ENCODE measurements around the gene FADD.
"Not testable (repeated sequence)": the region's sequence is repeated elsewhere in the genome, so short reads cannot be mapped to it uniquely, and the experiment has no call there.

FADD gene

DNA sequence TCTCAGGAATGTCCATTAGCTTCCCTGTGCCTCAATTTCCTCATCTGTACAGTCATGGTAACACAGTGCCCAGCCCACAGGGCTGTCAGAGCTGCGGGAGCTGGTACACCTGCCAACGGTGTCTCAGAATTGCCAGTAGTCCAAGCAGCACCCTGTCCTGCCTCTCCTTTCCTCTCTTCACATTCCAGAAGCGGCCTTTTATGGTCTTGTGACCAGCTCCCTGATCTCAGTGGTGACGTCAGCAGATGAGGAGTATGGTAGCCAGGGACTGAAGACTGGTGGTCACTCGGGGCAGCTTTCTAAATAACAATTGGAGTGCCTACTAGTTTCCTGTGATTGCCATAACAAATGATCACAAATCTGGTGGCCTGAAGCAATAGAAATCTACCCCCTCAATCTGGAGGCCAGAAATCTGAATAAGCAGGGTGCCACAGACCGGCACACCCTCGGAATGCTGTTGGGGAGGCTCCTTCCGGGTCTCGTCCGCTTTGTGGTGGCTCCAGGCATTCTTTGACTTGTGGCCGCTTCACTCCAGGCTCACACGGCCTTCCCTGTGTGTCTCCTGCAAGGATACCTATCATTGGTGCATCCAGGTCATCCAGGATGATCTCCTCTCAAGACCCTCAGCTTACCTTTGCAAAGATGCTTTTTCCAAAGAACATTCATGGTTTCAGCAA, 2.1 kb downstream of the FADD start:
- DNase-seq, result no peak

DNA sequence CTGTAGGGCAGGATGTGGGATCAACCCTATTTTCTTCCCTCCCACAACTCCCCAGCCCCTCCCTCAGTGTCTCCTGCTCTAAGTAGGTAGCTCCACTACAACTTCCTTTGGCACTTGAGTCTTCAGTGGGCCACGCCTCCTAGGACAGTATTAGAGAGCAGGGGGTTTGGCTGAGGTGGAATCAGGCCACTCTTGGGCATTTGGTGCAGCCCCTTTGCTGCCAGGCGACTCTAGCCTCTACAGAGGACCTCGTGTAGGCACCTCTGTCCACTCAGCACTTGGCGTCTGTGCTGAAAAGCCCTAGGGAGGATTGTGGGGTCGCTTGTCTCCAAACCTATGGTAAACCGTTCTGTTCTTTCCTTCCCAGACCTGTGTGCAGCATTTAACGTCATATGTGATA, 2.7 kb downstream of the FADD start:
- DNase-seq, result no peak

DNA sequence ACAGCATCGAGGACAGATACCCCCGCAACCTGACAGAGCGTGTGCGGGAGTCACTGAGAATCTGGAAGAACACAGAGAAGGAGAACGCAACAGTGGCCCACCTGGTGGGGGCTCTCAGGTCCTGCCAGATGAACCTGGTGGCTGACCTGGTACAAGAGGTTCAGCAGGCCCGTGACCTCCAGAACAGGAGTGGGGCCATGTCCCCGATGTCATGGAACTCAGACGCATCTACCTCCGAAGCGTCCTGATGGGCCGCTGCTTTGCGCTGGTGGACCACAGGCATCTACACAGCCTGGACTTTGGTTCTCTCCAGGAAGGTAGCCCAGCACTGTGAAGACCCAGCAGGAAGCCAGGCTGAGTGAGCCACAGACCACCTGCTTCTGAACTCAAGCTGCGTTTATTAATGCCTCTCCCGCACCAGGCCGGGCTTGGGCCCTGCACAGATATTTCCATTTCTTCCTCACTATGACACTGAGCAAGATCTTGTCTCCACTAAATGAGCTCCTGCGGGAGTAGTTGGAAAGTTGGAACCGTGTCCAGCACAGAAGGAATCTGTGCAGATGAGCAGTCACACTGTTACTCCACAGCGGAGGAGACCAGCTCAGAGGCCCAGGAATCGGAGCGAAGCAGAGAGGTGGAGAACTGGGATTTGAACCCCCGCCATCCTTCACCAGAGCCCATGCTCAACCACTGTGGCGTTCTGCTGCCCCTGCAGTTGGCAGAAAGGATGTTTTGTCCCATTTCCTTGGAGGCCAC, 3.3 kb downstream of the FADD start:
- no peak for DNase-seq

DNA sequence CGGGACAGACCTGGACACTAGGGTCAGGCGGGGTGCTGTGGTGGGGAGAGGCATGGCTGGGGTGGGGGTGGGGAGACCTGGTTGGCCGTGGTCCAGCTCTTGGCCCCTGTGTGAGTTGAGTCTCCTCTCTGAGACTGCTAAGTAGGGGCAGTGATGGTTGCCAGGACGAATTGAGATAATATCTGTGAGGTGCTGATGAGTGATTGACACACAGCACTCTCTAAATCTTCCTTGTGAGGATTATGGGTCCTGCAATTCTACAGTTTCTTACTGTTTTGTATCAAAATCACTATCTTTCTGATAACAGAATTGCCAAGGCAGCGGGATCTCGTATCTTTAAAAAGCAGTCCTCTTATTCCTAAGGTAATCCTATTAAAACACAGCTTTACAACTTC, 3.9 kb downstream of the FADD start:
- DNase-seq, result no peak

DNA sequence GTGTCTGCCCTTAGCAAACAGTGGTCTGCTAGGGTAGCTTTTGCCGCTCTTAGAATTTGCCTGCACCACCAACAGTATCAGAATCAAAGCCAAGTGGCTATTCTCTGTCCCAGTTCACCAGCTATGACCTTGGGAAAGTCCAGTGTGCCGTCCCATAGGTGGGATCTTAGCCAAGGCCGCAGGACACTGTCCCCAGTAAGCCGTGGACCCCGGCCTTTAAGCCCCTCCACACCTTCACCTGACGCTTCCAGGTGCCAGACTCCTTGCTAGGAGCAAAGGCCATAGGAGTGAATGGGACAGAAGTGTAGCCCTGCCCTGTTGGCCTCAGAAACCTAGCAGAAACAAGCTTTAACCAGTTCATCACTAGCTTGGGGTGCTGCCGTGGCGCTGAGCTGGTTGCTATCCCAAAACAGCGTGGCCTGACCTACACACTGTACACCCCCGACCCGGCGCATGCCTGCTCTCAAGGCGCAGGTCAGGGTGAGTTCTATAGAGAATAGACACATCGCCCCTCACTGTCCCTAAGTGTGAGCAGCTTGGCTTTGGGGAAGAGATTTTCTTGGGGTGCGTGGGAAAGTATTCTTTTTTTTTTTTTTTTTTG, 4.5 kb downstream of the FADD start:
- DNase-seq, result no peak

DNA sequence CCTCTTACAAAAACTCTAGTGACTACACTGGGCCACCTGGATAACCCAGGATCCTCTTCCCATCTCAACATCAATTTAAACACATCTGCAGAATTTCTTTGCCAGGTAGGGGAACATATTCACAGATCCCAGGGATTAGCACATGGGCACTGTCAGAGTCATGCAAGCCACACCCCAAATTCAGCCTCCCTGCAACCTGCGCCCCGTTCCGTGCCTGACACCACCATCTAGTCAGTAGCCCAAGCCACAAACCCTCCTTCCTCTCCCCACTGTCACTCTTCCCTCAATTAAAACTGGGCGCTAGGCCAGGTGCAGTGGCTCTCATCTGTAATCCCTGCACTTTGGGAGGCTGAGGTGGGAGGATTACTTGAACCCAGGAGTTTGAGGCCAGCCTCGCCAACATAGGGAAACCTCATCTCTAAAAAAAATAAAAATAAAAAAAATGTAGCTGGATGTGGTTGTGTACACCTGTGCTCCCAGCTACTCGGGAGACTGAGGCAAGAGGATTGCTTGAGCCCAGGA, 6.4 kb downstream of the FADD start:
- DNase-seq, result no peak

DNA sequence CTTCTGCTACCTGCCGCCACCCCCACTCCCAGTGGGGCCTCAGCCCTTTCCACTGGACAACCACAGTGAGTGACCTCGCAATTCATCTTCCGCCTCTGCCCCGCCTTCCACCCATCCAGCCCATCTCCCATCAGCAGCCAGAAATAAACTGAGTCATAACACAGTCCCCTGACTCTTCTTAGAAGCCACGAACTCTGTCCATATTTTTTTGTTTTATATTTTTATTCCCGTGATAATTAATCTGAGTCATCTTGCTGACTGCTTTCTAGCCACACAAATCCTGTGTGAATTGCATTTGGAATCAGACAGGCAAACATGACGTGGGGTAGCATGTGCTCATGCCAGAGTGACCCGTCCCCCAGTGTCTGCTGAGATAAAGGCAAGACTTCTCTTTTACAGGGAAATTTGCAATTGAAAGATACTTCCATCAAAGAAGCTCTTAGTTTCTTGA, 7.0 kb downstream of the FADD start:
- DNase-seq, result no peak

DNA sequence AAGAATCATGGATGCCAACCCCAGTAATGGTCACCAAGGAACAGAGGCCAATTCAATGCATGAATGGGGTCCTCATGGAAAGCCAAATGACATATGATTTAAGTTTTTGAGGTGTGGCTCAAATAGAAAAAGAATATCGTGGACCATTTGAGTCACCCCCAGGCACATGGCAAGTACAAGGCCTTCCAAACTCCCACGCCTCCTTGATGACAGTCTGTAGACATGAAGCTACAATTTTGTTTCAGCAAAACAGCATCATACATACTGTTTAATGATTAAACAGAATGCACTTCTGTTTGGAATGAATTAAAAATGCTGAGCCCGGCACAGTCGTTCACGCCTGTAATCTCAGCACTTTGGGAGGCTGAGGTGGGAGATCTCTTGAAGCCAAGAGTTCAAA, 7.4 kb downstream of the FADD start:
- no peak for DNase-seq

DNA sequence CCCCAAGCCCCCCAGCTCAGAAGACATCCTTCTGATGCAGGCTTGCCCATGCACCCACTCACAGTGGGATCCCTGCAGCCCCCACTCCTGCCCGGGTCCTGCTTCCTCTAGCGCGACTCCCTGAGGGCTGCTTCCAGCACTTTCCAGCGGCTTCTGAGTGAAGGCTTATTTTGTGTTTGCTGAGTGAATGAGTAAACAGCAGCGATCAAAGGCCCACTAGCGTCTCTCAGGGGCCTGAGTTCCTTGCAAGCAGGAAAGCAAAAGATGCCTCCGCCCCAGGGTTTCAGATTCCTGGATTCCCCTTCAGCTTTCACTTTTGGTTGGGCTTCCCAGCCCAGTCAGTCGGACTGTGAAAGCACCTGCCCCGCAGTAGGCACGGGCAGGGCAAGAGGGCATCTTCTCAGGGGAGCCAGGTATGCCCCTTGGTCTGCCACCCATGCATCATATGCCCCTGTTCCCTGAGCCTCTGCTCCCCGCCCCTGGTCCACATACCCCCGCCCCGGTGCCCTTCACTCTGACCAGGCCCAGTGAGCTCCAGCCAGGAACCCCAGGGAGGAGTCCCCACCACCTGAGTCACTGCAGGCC, 9.2 kb downstream of the FADD start:
- DNase-seq, result no peak

DNA sequence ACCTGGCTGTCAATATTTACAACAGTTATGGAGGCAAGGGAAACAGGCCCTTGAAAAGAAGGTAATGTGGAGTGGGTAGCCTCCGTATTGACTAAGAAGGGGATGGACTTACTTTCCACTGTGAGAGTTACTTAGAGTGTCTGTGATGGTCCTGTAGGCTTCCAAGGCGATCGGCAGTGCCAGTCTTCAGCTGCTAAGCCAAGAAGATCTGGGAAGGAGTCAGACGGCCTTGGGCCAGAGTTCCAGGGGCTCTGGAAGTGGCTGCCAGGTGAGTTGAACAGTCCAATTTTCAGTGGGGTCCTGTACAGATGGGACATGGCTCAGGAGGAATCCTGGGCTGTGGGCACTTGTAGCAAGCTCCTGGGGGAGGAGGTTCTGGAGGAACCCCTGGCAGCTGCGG, 14.3 kb downstream of the FADD start:
- DNase-seq, result not testable (repeated sequence)

DNA sequence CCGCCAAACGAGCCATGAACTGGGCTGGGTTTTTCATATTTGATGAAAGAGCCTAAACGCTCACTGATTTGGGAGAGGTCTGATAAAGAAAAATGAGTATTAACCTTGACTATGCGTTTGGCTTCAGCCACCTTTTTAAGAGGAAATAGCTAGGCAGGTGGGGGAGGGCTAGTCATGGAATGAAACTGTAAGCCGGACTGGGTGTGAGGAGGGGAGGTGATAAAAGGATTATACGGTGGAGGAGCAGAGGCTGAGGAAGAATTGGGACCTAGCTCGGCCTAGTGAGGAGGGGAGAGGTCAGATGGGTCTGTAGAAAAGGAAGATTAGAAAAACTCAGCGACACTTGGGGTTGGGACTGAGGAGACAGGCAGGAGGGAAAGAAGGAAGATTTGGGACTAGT, 15.0 kb downstream of the FADD start:
- DNase-seq, result not testable (repeated sequence)

DNA sequence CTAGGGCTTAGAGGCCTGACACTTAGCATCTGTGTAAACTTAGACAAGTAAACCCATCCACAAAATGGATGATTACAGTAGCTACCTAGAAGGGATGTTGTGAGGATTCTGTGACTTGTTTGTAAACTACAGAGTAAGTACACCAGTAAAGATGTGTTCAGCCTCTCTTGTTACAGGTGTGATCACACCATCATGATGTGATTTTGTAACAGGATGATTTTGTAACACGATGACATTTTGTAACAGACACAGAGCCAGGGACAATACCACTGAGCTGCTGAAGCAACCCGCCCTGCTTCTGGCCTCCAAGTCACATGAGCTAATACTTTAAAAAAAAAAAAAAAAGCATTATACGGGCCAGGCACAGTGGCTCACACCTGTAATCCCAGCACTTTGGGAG, 17.0 kb downstream of the FADD start:
- peak; percentile 25 for DNase-seq

DNA sequence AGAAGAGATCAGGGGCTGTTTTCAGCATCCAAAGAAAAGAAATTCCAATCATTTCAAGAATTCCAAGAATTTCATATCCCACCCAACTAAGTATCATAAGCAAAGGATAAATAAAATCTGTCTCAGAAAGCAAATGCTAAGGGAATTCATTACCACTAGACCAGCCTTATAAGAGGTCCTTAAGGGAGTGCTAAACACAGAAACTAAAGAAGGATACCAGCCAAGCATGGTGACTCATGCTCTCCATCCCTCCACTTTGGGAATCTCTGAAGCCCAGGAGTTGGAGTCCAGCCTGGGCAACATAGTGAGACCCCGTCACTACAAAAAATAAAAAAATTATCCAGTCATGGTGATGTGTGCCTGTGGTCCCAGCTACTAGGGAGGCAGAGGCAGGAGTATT, 17.8 kb downstream of the FADD start:
- DNase-seq, result no peak

DNA sequence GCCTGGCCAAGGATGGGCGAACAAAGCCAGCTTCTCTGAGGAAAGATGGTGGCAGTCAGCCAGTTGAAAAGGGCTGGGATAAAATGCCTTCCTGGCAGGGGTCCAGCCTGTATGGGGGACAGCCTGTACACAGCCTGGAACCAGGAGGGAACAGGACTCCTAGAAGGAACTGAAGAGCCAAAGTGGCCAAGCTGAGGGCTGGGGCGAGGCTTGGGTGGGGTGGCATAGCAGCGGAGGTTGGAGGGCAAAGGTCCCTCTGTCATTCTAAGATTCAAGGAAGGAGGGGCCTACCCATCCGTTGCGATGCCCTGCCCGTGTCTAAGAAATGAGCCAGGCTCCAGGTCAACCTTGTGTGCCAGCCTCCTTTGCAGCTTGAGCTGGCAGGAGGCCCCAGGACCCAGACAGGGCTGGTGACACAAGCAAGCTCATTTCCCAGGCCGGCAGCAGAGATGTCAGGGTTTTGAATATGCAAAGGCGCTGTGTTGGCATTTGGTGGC, 22.6 kb downstream of the FADD start:
- DNase-seq, result no peak

DNA sequence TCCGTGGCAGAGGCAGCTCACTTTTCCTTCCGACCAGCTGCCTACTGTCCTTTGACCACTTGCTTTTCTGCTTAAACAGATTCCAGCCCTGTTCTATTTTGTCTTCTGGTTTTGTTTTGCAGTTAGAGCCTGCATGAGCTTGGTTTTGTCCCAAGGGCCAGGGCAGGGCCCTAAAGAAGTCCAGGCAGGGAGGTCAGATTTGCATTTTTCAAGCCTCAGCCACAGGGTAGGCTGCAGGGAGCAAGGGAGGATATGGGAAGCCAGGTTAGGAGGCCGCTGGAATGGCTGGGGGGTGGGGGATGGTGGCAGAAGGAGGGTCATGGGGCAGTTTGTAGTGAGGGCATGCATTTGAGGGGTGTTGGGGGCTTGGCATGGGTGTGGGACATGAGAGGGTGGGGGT, 23.1 kb downstream of the FADD start:
- DNase-seq, result no peak

DNA sequence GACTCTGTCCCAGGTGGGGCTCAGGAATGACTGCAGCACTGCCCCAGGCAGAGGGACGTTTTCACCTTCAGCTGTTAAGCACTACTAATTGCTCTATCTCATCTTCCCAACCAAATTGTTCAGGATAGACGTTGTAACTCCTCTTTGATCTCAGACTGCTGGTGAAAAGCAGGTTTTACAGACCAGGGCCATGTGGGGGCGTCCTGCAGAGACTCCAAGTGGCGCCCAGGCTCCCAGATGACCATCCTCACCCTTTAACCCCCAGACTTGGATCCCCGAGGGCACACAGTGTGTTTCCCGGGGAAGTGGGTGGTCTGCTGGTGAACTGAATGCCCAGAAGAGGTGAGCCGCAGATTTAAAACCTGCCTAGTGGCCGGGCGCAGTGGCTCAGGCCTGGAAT, 23.9 kb downstream of the FADD start:
- peak; percentile 44 for DNase-seq

DNA sequence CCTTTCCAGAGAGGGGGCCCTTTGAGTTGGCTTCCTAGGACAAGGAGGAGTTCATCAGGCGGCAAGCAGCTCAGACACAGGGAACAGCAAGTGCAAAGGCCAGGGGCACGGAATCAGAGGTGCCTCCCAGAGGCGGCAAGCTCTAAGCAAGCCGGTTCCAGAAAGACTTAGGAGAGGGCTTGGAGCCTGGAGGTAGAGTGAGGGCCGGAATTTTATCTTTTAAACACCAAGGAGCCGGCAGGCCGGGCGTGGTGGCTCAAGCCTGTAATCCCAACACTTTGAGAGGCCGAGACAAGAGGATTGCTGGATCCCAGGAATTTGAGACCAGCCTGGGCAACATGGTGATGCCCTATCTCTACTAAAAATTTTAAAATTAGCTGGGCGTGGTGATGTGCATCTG, 26.6 kb downstream of the FADD start:
- no peak for DNase-seq

DNA sequence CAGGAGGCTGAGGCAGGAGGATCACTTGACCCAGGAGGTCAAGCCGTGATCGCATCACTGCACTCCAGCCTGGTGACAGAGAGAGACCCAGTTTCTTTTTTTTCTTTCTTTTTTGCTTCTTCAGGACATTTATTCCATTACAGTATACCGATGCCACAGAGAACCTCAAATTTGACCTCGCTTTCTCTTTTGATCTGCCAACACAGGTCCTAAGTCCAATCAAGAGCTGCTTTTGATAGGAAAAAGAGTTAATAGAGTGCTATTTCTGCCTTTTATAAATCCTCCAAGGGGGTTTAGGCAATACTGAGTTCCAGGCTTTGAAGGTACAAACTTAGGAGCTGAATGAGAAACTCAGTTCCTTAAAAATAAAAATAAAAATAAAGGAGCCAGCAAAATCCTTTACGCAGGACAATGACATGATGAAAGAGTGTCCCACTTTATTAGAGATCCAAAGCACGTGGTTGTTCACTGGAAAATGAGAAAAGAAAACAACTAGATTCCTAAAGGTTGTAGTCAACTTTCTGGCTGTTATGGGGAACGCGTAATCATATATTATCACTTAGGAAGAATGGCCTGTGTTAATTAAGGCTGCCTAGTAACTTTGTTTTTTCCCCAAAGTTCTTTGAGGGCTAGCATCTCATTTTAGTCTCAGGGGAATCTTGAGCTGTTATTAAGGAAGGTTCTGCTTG, 27.2 kb downstream of the FADD start:
- DNase-seq, result no peak

DNA sequence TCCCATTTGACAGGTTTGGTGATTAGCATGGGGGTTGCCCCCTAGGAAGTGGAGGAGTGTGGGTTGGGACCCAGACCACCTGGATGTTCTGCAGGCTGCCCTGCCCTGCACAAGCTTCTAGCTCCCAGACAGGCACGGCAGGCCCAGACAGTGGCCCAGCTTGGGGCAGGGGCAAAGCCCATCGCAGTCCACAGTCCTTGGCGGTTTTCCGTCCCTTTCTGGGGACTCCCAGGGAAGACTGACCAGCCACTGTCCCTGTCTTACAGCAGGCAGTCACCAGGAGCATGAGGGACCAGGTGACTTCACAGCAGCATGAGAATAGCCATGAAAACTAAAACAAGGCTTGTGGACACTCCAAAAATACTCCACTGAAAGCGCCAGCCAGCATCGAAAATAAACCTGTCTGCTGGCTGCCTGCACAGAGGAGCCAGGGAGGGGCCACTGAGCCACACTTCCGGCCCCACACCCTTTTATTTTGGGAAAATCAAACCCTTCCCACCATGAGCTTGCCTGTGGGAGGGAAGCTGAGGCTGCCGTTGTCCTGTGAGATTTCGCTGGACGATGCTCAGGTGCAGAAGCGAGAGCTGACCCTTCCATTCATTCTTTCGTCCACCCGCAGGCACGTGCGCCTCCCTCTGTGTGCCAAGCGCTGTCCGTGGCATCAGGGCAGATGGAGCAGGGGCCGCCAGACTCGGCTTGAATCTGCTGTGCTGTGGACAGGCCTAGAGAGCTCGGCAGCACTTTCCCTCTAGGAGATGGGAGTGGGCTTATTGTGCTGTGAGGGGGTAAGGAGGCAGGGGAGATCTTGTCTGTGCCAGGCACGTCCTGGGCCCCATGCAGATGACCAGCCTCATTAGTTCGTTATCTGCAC, 28.0 kb downstream of the FADD start:
- DNase-seq, result no peak

DNA sequence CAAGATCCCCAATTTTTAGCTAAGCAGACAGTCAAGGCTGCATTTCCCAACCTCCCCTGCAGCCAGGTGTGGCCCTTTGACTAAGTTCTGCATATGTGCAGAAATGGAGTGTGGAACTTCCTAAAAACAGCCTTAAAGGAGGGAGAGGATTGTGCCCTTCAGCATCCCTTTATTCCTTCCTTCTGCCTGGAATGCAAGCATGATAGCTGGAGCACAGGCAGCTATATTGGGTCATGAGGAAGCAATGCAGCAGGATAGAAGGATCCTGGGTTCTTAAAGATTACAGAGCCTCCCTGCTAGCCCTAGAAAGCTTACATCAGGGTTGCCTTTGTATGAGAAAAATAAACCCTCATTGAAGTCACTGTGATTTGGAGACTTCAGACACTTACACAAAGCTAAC, 29.9 kb downstream of the FADD start:
- no peak for DNase-seq

DNA sequence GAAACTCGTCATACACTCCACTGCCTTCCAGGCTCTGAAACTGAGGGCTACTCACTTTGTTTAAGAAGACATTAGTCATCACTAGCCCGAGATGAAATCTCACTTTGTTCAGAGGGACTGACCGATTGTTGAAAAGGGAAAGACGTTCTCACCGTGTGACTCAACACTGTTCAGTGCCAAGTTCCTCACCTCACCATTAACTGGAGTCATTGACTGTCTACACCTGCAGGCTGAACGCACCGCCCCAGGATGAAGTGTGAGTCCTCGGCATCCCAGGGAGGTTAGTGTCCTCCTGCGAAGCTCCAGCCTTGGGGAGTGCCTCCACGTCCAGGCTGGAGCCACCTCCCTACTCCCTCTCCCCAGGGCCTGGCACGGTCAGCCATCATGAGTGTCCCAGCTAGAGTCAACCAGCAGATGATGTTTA, 30.4 kb downstream of the FADD start:
- DNase-seq, result no peak

DNA sequence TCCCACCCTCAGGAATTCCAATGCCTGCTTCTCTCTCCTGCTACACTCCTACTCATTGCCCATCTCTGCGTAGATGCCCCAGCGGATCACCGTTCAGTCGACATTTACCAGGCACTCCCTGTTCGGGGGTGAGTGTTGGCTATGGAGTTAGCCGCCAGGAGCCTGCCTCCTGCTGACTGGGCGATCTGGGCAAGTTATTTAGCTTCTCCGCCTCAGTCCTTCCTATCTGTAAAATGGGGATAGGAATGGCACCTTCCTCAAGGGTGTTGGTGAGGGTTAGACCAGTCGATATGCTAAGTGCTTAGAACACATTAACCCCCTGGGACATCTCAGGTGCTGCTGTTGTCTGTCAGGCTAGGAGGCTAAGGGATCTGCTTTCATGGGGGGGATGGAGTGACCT, 30.9 kb downstream of the FADD start:
- DNase-seq, result no peak
